GDM1 (cell line): Measurements from ENCODE around the gene UNC93B1.
A peak's percentile ranks its signal among the peaks of the same experiment; 100 is the strongest.

Experiments used
- DNase-seq: peaks from one replicate; lab custom pipeline; 2025; lab: John Stamatoyannopoulos, UW

UNC93B1 gene

GRCh38 chr11:68040101-68040956 is 36.4 kb upstream of the UNC93B1 start:
- DNase-seq = peak; percentile 52

GRCh38 chr11:68039526-68040086 is 35.7 kb upstream of the UNC93B1 start:
- no peak for DNase-seq

DNA sequence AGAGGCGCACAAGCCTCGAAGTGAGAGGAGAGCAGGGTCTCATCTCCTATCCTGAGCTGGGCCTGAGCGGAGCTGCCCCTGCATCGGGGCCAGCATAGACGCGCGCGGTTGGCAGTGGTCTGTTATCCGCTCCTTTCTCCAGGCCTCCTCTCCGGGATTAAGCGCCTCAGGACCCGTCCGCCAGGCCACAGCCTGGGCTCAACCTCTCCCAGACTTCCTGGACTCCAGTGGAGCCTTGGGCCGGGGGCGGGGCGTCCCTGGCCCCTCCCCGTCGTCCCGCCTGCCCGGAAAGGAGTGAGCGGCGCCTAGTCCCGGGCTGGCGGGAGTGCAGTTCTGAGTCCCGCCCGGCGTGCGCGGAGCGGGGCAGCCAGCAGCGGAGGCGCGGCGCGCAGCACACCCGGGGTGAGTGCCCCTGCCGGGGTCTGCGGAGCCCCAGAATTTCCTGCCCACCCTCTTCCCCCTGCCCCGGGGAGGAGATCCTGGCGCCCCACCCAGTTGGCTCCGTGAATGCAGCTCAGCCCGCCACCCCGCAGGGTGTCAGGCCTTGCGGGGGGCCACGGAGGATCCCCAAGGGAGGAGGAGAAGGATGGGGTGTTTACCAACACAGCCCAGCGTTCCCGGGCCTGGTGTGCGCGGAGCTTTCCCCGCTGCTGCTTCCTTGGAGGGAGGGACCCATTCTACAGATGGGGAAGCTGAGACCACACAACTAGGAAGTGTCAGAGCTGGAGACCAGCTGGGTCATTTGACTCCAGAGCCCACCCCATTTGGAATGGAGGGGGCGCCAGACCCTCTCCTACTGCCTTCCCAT is 35.0 kb upstream of the UNC93B1 start, which contains the start of gene TCIRG1:
TSS of gene TCIRG1 (plus strand) at position 308 of the 808 bp plus-strand sequence. CDS start 2,247 bp downstream, outside the sequence.
- DNase-seq = no peak

DNA sequence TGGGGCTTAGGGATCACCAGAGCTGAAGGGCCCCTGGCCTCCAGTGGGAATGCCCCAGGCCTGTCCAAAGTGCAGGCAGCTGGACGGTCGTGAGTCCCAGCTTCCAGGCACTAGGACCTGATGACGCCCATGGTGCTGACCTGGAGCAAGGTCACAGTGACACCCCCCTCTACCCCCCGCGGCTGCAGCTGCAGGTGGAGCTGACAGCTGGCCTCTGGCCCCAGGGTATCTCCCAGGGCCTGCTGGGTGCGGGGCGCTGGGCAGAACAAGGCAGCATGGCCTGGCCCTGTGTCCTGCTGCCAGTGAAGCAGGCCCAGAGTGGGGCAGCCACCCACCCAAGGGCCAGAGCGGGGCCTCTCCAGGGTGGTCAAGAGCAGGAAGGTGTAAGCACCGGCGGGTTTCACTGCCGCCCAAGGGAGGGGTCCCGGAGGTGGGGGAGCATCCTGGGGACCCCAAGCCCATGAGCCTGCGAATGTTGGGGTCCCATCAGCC is 34.4 kb upstream of the UNC93B1 start:
- DNase-seq = no peak

DNA sequence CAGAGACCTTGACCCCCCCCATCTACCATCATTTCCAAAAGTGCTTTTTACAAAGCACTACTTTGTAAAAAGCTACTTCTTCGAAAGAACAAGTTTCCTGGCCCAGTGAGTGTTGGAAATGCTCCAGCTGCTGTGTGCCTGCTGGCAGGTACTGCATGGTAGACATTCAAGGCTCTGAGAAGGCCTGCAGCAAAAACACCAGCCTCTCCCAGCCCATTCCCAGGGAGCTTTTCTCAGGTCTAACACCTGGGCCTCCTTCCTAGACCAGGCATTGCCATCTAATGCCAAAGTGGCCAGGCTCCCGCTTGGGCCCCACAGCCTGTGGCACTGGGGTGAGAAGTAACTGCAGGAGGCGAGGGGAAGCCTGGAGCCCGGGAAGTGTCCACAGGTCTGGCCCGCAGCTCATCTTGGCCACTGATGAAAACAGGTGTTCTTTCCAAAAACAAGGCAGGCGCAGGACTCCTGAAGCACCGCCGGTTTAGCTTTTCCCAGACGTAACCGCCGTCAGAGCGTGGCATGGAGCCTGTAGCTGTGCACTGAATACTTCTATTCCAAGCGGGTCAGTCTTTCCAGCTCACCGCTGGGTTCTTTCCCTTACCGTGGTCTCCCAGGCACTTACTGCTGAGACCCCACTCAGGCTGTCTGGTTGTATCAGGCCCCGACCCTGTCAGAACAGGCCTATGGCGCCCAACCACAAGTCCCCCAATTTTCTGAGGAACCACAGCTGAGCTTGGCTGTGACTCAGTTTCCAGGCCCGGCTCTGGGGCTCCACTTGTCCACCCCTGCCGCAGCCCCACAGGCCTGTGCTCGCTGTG is 33.7 kb upstream of the UNC93B1 start:
- DNase-seq = no peak

- DNase-seq = no peak
These were observed 32.9 kb upstream of the UNC93B1 start for GRCh38 chr11:68036717-68037239.

- no peak for DNase-seq
These were observed 32.3 kb upstream of the UNC93B1 start for GRCh38 chr11:68036141-68036716.

GRCh38 chr11:68035266-68035876 is 31.5 kb upstream of the UNC93B1 start:
- DNase-seq = no peak

GRCh38 chr11:68033708-68034045 is 29.8 kb upstream of the UNC93B1 start:
- DNase-seq = no peak

DNA sequence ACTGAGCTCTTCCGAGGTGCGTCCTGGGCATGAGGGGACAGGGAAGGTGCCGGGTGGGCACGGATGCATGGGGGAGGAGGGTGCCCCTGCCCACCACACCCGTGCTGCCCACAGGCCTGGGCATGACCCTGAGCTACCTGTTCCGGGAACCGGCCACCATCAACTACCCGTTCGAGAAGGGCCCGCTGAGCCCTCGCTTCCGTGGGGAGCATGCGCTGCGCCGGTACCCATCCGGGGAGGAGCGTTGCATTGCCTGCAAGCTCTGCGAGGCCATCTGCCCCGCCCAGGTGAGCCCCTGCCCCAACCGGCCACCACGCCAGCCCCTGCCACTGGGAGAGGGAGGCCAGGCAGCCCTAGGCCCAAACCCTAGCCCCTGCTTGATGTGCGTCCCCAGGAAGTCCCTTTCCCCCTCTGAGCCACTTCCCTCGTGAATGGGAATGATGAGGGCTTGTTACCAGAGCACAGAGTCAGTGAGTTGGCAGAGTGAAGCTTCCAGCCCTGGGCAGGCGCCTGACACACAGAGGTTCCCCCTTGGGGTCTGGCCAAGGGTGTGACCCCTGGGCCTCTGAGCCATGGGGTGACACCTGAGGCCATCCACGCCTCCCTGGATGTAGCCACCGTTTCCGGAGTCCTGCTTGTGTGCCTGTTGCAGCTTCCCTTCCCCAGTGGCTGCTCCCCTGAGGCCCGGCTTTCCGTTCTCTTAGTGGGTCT is 29.3 kb upstream of the UNC93B1 start:
- DNase-seq = no peak

GRCh38 chr11:68032003-68032402 is 28.1 kb upstream of the UNC93B1 start:
- no peak for DNase-seq

- no peak for DNase-seq
These were observed 27.2 kb upstream of the UNC93B1 start for GRCh38 chr11:68031144-68031464.

DNA sequence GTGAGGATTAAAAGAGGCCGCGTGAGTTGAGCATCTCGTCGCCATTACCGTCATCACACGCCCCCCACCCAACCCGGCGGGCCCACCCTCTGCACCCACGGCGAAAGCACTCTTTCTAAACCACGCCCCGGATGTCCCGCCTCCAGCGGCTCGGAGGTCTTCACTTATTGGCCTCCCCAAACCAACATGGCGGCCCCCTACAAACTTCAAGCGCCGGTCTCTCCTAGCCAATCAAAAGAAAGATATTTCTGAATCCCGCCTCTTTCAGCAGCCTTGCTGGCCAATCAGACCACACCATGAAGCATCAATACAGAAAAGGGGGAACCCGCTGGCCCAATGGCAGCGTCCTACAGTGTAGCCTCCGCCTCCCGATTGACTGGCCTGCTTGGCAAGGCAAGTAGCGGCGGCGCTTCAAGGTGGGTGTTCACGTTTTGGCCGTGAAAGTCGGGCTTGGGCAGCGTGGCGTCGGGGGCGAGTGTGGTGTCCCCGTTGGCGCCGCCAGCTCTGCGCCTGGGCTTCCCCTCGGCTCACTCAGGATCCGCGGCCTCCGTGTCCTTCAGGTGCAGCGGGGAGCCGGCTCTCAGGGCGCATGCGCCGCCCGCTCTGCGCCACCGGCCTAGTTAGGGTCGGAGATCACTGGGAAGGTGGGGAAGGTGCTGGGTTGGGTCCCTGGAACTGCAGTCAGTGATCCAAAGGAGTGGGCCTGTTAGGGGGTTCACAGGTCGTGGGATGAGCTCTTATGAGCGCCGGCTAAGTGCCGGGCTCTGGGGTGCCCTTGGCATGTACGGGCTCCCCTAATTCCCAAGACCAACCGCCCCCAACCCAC is 26.6 kb upstream of the UNC93B1 start, which contains the start of gene NDUFS8:
TSS of gene NDUFS8 (plus strand) at position 364 of the 826 bp plus-strand sequence. CDS start 1,471 bp downstream, outside the sequence.
- peak; percentile 96 for DNase-seq

GRCh38 chr11:68028802-68029545 is 25.1 kb upstream of the UNC93B1 start:
- DNase-seq = no peak

DNA sequence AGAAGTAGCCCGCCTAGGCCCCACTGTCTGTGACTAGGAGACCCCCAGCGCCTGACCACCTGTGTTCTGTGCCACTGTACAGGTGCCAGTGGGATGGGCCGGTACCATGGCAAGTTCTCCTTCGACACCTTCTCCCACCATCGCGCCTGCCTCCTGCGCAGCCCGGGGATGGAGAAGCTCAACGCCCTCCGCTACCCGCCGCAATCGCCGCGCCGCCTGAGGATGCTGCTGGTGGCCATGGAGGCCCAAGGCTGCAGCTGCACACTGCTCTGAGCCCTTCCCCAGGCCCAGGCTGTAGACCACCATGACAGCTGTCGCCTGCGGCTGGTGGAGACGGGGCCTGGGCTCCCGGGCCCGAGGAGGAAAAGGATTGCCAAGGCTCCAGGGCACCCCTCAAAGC is 23.8 kb upstream of the UNC93B1 start:
- no peak for DNase-seq

- DNase-seq = no peak
These were observed 22.7 kb upstream of the UNC93B1 start for GRCh38 chr11:68026391-68027105.

GRCh38 chr11:68025047-68025446 is 21.1 kb upstream of the UNC93B1 start:
- no peak for DNase-seq

DNA sequence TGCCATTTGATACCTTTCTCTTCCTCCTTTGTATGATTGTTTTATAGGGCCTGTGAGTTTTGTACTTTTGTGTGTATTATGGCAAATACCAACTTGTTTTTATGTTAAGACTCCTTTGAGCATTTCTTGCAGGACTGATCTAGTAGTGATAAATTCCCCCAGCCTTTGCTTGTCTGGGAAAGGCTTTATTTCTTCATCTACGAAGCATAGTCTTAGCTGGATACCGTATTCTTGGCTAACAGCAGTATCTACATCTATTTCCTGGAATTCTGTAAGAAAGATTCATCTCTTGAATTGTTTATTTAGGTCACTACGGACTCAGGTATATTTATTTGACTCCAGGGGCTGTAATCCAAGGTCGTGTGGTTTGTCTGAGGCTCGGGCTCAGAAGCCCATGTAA is 20.6 kb upstream of the UNC93B1 start:
- no peak for DNase-seq
